Endothelial cell of coronary artery (primary cell): Measurements from ENCODE around the gene FAM163B. TPM values are rescaled to one million over a fixed set of nuclear protein-coding genes. Genes with fewer than 3 reads are reported as not detected.

Source experiments
- total RNA-seq: library from RNA; depleted of rRNA; stranded (reverse); fragments of >200 nt; gene quantifications from 2 replicates; pipeline ENCODE4 v1.2.3, GENCODE V29; 2014

FAM163B gene
- not detected in 2 replicates for total RNA-seq

GRCh38 chr9:133609311-133610098 lies at the start of gene FAM163B:
Gene FAM163B, minus strand, starts transcription at chr9:133609389. Its CDS starts 29,166 bp downstream, at chr9:133580223.

GRCh38 chr9:133635533-133636531 lies 26.6 kb upstream of the FAM163B start, which contains the start of gene DBH:
Gene DBH, plus strand, starts transcription at chr9:133636363. Its CDS starts 9 bp downstream, at chr9:133636372.

GRCh38 chr9:133534346-133535291 lies 74.6 kb downstream of the FAM163B start, which contains the start of gene ADAMTSL2:
Gene ADAMTSL2, plus strand, starts transcription at chr9:133534704. Its CDS starts 2,009 bp downstream, at chr9:133536713.

Other genes starting within 250 kb of the FAM163B start
- 376 and 383 TPM in 2 replicates for gene SURF4, start 233.3 kb downstream of the FAM163B start, total RNA-seq
- 0.36 and 0.47 TPM in 2 replicates for gene STKLD1, start 233.0 kb downstream of the FAM163B start, total RNA-seq
- gene REXO4, start 191.4 kb downstream of the FAM163B start, total RNA-seq = 20.2 and 23.5 TPM in 2 replicates
- gene ADAMTS13, start 187.0 kb downstream of the FAM163B start, total RNA-seq = 0.27 and 1.3 TPM in 2 replicates
- 7.7 and 9.9 TPM in 2 replicates for gene CACFD1, start 149.4 kb downstream of the FAM163B start, total RNA-seq
- gene SLC2A6, start 130.3 kb downstream of the FAM163B start, total RNA-seq = 22.2 and 27.3 TPM in 2 replicates
- not detected in 2 replicates for gene MYMK, start 84.4 kb downstream of the FAM163B start, total RNA-seq
- 0.75 TPM in 1 of 2 replicates, not detected in the other for gene ADAMTSL2, start 74.7 kb downstream of the FAM163B start, total RNA-seq
- gene DBH, start 27.0 kb upstream of the FAM163B start, total RNA-seq = not detected in 2 replicates
- gene SARDH, start 129.0 kb upstream of the FAM163B start, total RNA-seq = 0.27 and 4.0 TPM in 2 replicates